Stimulated activated CD8-positive, alpha-beta memory T cell treated with anti-CD3 and anti-CD28 coated beads, Interleukin-15, amount 100 ng/mL, for 1 hour (primary cell): Measurements from ENCODE around the gene GLCE.
"Not testable (repeated sequence)": the region's sequence is repeated elsewhere in the genome, so short reads cannot be mapped to it uniquely, and the experiment has no call there.

Experiments
- DNase-seq: peaks from one replicate; pipeline ENCODE4 v3.0.0-alpha.2; 2020; ENCODE audit warnings: low read depth

GLCE gene

DNA sequence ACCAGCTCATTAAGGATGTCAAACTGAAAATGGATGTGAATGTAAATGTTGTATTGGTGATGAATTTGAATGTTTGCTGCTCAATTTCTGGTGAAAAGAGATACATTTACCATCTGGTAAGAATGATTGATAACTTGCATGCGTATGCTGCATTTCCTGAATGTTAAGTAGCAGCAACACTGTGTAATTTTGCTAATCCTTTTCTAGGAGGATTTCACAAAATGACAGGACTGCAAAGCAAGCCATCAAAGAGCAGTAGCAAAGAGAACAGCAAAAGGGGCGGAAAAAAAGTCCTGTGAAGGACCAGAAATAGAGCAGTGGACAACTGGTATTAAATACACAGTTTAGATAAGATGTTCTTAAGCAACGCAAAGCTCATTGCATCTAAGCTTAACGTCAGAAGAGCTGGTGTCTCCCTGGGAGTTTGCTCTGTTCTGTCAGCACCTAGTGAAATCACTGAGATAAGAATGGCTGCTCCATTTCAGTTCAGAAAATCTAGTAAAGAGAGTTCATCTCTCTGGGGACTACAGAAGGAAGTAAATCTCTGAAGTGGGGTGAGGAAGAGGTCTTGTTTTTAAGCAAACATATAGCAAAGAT, 114.7 kb downstream of the GLCE start:
- DNase-seq = no peak

DNA sequence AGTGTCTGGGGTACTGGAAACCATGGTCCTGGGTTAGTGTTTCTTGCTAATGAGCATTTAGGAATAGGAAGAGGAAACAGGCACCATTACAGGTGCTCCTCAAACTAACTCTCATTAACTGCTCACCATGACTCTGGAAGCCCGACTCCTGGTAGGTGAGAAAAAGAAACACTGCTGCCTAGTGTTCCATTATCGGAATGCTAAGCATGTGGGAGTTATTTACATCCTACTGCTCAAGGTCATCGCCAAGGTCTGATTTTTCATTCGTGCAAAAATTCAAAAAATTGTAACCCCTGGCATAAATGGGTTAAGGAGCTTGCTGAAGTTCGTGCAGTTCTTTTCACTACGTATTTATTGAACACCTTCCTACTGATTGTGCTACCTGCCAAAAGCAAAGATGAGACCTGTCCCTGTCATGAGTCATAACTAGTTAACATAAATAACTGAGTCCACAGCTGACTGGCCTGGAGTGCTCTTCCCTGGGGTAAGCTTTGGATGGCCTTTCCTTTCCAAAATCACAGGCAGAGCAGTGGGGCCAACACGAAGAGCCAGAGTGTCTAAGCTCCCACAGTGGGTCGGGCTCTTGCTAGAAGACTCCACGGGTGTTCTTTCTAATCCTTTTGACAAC, 115.6 kb downstream of the GLCE start:
- no peak for DNase-seq

DNA sequence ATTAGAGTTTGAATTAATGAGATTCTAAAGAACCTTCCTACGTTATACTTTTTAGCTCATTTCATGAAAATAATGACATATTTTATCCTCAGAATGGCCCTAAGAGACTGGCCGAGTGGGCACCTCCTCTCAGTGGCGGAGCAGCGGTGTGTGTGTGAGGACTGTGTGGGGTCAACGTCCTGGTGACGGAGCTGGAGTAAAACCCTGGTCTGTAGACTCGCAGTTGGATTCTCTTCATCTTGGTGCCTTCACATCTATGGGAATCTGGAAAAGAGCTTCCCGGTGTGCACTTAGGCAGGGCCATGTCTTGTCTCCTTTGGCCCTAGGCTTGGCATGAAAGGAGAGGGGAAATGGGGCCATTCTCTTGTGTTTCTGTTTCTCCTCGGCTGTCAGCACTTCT, 116.9 kb downstream of the GLCE start:
- no peak for DNase-seq

DNA sequence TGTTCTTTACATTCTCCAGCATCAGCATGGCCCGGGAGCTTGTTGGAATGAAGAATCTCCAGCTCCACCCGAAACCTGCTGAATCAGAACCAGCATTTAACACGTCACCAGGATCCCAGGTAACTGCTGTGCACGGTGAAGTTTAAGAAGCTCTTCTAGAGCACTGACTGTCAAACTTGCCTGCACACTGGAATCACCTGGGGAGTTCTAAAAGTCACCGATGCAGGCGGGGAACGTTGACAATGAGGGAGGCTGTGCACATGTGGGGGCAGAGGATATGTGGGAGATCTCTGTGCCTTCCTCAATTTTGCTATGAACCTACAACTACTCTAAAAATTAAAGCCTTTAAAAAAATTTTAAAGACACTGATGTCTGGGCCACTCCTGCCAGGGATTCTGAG, 119.2 kb downstream of the GLCE start:
- no peak for DNase-seq

DNA sequence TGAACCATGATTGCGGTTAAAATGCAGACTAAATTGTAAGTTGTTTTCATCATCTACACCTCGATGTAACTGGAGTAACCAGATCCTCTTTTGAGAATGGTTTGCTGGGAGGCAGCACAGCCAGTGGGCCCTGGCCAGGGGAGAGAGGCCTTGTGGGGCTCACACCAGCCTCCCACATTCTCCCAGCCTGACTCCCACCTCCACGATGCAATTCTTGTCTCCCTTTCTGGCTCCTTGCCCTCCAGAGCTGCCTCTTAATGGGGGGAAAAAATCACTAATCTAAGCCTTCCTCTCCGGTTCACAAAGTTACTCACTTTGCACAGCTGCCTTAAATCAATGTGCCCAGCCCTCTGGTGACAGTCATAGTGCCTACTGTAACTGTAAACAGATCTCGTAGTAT, 120.3 kb downstream of the GLCE start:
- DNase-seq = no peak

DNA sequence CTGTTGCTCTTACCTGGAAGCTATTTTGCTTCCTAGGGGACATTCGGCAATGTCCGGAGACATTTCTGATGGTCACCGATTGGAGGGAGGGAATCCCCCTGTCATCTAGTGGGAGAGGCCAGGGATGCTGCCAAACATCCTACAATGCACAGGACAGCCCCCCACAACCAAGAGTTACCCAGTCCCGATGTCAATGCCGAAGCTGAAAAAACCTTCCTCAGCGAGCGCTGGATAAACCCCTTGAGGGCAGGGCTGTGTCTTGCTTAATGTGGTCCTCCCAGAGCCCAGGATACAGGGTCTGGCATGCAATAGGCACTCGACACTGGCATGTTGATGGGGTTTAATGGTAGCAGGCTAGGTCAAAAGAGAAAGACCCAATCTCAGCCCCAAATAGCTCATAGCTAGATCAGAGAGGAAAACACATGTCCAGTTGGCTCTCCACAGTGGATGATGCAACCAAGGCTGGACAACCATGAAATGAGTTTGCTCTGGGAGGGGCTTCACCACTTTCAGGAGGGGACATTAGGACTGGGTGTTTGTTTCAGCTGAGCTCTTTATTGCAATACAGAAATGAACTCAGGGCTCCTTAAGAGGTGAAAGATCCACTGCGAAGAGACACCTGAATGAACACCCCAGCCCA, 121.8 kb downstream of the GLCE start:
- no peak for DNase-seq

DNA sequence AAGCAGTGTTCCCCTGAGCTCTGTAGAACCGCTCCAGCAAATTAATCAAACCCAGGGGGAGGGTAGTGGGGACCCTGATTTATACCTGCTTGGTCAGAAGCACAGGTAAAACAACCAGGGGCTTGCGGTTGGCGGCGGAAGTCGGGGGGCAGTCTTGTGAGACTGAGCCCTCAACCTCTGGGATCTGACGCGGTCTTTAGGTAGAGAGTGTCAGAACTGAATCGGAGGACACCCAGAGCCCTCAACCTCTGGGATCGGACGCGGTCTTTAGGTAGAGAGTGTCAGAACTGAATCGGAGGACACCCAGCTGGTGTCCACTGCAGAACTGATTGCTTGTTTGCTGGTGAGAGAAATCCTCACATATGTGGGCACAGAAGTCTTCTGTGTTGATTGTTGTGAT, 125.4 kb downstream of the GLCE start:
- no peak for DNase-seq

DNA sequence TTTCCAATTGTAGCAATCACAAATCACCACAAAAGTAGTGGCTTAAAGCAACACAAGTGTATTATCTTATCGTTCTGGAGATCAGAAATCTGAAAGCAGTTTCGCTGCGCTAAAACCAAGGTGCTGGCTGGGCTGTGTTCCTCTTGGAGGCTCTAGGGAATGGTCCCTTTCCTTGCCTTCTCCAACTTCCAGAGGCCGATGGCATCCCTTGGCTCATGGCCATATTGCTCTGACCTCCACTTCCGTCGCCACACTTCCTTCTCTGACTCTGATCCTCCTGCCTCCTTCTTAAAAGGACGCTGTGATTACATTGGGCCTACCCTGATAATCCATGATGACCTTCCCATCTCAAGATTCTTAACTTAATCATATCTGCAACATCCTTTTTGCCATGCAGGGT, 127.6 kb downstream of the GLCE start:
- DNase-seq = no peak

DNA sequence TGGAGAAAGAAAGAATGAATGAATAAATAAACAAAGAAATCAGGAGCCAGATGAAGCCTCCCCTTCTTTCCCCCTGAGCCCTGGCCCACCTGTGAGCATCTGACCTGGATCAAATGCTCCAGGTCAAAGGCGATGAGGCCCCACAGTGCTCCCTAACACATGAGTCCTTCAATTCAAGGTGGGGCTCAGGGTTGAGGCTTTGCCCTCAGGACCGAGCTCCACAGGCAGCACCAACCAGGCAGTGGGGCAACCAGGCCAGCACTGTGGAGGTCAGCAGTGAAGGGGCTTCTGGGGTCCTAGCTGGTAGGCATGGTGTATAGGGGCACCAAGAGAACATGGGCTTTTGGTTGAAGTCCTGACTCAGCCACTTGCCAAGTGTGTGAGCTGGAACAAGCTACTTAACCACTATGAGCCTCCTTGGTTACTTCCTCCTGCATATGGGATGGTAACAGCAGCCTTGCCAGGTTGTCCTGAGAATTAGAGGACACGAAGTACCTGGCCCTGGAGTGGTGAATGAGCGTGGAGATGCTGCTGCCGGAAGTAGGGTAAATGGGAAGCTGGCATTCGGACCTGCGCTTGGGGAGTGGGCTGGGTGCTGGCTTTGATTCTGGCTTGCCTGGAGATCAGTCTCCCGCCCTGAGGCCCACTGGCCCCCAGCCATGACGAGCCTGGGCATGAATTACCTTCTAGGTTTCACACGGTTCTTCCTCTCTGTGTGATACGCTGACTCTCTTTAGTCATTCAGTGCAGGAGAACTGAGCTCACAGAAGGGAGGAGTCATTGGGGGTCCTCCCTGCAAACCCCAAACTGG, 128.3 kb downstream of the GLCE start:
- no peak for DNase-seq

DNA sequence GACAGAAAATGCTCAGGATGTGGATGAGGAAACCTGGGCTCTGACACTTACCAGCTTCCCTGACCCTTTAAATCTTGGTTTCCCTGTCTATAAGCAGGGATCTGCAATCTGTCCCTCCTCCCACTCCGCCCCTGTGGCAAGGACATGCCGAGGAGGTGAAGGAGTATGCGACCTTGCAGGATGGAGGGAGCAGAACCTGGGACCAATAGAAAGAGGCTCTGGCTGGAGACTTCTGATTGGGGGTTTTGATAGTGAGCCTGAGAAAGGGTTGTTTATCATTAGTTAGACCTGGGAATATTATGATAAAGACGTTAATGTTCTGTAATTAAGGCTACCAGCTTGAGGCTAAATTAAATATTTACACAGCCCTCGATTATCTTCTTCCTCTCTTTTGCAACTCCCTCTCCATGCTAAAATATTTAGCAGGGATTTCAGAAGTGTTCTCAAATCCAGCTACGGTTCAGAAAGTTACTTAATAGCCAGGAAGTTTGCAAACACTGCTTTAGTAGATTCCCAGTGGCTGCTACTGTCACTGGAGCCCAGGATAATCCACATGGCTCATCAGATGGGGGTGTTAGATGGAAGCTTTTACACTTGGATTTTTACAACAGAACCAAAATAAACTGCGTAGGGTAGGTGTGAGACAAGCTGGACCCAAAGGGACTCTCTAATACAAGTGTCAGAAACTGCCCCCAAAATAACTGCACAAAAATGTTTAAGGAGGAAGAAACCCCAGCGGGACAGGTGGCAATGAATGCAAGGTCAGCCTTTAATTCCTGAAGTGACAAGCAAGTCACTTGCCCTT, 129.1 kb downstream of the GLCE start:
- no peak for DNase-seq

DNA sequence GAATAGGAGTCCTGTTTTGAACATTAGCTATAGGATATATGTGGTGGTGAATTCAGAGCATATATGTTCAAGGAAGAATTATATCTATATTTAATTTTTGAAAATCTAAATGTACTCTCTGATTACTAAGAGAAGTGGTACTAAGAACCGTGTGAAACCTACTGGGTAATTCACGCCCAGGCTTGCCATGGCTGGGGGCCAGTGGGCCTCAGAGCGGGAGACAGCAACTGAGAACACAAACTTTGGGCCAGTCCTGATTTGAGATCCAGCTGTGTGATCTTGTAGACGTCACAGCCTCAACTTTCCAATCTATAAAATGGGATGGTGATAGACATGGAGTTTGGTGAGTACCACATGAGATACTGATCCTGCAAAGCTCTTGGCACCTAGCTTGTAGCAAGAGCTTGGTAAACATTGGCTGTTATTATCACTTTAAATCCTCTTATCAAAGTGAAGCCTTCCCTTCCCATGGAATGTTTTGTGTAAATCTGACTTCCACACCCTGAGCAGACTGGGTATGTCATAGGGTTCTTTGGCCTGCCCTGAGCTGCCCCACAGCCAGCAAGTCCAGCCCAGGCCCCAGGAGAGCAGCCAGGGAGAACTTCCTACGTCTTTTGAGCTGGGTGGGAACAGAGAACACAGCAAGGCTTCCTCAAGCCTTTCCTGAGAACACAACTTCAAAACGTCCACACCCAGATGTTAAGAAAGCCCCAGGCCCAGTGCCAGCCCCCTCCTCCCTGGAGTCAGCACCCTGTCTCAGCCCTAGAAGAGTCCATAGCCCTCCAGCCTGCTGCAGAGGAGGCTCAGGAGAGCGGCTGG, 130.1 kb downstream of the GLCE start:
- DNase-seq = no peak

DNA sequence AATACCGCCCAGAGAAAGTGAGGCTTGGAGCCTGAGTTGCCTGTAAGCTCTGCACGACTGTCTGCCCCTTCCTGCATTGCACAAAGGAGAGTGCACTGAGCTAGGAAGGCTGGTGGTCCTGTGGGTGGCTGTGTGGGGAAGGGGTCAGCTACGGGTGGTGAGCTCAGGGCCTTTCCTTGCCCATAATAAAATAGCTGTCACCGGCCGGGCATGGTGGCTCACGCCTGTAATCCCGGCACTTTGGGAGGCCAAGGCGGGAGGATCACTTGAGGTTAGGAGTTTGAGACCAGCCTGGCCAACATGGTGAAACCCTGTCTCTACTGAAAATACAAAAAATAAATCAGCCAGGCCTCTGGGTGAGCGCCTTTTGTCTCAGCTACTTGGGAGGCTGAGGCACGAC, 131.2 kb downstream of the GLCE start:
- DNase-seq = not testable (repeated sequence)

DNA sequence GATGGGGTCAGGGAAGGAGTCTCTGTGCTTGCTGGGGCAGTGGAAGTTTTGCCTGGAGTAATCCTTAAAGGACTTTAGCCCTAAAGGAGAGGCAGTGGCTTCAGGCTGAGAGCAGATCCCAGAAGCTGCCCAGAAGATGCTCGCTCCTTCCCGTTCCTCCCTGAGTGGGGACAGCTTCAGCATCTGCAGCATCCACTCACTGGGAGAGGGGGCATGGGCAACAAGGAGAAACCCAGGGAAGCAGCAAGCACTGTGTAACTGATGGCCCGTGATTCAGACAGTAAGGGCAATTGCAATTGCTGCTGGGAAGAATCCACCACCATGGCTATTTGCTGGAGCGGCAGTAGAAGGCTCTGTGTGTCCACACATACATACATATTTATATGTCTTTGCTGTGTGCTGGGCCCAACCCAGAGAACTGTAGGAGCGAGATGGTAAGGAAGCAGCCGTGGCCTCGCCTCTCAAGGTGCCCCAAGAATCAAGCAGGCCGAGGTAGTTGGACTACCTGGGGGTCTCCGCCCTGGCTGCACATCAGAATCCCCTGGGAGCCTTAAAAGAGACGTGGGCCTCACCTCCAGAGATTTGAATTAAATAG, 132.5 kb downstream of the GLCE start:
- DNase-seq = no peak

DNA sequence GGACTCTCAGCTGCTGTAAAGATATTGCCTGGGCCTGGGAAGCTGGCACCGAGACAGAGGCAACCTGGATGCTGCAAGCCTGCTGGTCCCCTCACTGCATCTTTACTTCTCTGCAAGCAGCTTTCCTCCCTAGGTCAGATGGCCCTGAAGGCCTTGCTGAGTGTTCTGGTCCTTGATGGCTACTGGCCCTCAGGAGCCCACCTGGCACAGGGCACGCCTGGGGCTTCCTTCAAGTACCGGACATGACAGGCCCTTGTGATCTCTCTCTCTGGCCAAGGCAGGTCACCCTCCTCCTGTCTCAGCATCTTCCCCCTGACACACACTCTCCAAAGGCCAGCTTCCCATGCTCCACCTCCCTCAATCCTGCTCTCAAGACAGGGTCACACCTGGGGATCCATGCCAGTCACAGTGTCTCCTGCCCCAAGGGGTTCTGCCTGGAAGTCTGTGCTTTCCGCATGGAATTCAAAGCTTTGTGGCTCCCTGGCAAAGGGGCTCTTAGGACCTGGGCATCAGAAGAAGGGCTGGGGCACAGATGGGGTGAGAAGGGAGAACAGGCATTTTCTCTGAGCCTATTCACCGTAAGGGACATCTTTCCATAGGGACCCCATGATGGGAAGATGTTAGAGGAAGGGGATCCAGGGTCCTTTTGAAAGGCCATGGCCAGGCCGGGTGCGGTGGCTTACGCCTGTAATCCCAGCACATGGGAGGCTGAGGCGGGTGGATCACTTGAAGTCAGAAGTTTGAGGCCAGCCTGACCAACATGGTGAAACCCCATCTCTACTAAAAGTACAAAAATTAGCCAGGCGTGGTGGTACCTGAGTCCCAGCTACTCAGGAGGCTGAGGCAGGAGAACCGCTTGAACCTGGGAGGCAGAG, 133.5 kb downstream of the GLCE start:
- DNase-seq = no peak

DNA sequence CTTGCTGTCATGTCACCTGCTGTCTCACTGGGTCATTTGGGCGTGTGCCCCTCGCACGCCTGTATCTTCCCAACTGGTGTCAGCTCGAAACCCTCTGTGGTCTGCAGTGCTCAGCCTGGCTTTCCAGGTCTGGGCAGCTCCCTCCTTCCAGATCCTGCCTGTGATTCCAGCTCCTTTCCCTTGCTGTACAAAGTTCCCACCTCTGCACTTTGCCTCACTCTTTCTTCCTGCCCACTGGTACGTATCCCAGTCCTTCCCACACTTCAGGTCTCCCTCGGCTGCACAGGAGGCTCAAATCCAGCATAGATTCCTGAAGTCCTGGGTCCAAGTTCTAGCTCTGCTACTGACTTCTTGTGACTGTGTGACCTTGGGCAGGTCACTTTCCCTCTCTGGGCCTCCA, 136.2 kb downstream of the GLCE start:
- DNase-seq = no peak

DNA sequence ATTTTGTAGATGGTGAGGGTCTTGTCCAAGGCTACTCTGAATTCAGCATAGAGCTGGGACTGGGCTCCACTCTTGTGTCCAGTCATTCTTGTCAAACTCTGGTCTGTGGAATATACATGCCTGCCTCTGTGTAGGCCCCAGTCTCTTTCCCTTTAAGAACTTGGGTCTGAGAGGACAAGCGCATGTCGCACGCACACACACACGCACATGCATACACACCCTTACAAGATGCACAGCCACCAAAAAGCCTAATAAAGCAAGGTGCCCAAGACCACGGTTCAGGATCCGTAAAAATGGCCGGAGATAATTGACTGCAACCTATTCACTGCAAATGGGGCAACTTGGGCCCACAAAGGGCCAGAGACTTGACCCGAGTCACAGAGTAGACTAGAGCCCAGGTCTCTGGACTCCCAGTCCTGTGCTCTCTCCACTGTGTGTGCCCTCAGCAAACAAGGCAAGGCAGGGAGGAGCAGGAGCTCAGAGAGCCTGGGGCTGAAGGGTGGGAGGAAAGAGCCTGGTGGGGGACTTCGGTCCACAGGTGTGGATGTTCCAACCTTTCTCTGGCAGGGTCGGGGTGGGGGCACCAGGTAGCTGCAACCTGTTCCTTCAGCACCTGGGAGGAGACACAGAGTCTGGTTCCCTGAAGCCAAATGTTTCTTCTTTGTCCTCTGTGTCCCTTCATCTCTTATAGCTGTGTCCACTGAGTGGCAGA, 137.4 kb downstream of the GLCE start:
- DNase-seq = no peak

DNA sequence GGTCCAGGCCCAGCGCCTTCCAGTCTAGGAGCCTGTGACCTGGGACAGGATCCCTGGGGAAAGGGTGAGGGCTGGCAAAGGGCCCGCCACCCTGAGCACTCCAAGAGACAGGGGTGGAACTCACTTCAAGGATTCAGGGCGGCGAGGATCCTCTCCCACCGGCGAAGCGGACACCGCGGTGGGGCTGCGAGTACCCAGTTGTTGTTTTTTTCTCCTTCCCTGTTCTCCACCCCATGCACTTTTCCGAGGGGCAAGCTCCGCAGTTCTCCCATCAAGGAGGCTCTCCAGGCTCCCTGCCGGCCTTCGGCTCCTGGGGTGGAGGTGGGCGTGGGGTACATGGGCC, 137.9 kb downstream of the GLCE start:
- DNase-seq = no peak

DNA sequence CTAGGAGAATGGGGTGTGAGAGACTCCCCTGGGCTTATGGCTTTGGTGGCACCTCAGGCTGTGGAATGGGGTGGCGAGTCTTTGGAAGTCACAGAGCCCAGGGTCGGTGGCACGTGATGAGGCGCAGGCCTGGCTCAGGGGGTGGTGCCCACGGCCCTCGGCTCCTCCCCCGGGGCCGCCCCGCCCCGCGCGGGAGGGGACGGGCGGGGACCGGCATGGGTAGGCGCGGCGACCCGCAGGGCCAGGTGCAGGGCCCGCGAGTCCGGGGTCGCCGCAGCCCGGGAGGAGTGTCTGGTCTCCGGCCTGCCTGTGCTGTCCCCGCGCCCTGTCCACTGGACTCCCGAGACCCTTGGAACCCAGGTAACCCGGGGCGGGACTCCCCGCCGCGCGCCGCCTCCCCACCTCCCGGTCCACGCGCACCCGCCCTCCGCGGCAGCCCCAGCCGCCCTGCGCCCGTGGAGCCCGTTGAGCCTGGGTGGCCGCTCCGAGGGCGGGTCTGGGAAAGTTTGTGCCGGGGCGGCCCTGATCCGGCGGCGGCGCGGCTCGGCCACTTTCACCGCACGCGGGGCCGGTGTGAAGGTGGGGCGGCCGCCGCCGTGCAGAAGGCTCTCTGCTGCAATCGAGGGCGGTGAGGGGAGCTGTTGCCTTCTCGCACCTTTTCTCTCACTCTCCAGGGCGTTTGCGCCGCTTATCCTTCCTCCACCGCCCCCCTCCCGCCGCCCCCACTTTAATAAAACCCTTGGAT, 138.4 kb downstream of the GLCE start, which contains the start of gene PAQR5:
Gene PAQR5, plus strand, starts transcription at position 216 of the 745 bp plus-strand sequence. CDS start 61,169 bp downstream, outside the sequence.
- DNase-seq = no peak
